HG03520 (cell line): ENCODE measurements around the gene BCAP31.
"Not testable (repeated sequence)": the region's sequence is repeated elsewhere in the genome, so short reads cannot be mapped to it uniquely, and the experiment has no call there.

Experiments used
- ATAC-seq: cut with Tn5 transposase; IDR thresholded peaks from one replicate; pipeline ENCODE4 v1.9.1; 2021; ENCODE audit warnings: mild to moderate bottlenecking, moderate library complexity; ENCODE audit not compliant: unreplicated experiment

BCAP31 gene

DNA sequence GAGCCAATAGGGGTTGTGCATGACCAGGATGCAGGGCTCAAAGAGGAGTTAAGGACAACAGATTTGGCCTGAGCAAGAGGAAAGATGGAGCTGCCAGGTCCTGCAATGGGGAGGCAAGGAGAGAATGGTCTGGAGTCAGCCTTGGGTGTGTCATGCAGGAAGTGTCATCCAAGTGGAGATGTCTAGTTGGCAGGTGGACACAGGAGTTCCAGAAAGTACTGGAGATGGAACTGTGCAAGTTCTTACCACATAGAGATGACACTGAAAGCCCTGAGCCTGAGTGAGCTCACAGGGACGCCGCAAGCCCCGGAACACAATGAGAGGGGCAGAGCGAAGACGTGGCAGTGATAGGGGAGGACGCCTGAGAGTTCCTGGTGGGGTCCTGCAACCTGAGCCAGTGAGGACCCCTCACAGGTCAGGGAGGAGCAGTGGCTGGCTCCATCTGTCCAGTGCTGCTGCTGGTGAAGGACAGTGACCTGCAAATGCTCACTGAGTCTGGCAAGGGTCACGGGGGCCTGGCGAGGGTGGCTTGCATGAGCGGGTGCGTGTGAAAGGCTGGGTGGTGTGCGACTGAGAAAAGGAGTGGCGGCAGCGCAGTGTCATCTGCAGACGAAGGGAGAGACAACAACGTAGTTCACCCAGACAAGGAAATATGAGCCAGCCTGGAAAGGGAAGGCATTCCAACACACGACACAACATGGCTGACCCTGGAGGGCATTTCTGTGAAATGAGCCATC, 27.0 kb downstream of the BCAP31 start:
- ATAC-seq = not testable (repeated sequence)

DNA sequence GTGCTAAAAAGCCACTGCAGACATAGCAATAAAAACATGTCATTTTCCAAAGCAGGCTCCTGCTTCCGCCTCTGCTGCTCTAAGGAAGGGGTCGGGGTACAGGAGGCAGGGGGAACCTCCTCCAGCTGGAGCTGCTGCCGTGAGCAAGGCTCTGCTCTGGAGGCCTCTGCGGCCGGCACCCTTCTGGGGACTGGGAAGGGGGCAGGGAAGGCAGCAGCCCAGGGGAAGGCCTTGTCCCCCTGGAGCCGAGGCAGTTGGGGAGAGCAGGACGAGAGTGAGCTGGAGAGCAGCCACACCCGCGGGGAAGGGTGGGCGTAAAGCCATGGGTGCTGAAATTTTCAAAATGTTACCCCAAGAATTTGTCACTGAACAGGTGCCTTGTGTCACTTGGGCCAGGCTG, 27.6 kb downstream of the BCAP31 start:
- not testable (repeated sequence) for ATAC-seq

DNA sequence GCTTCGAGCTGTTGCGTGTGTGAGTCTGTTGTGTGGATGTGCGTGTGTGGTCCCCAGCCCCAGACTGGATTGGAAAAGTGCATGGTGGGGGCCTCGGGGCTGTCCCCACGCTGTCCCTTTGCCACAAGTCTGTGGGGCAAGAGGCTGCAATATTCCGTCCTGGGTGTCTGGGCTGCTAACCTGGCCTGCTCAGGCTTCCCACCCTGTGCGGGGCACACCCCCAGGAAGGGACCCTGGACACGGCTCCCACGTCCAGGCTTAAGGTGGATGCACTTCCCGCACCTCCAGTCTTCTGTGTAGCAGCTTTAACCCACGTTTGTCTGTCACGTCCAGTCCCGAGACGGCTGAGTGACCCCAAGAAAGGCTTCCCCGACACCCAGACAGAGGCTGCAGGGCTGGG, 28.1 kb downstream of the BCAP31 start:
- ATAC-seq = no peak

DNA sequence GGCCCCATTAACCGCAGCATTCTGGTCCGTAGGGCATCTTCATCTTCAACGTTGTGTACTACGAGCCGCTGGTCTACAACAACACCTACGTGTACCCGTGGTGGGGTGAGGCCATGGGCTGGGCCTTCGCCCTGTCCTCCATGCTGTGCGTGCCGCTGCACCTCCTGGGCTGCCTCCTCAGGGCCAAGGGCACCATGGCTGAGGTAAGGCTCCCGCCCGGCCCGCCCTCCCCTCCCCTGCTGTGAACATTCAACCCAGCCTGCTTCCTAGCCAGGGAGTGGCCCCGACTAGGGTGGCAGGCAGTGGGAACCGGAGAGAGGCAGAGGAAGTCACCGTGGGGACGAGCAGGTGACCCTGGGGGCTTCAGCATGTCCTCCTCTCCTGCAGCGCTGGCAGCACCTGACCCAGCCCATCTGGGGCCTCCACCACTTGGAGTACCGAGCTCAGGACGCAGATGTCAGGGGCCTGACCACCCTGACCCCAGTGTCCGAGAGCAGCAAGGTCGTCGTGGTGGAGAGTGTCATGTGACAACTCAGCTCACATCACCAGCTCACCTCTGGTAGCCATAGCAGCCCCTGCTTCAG, 29.4 kb downstream of the BCAP31 start:
- no peak for ATAC-seq

DNA sequence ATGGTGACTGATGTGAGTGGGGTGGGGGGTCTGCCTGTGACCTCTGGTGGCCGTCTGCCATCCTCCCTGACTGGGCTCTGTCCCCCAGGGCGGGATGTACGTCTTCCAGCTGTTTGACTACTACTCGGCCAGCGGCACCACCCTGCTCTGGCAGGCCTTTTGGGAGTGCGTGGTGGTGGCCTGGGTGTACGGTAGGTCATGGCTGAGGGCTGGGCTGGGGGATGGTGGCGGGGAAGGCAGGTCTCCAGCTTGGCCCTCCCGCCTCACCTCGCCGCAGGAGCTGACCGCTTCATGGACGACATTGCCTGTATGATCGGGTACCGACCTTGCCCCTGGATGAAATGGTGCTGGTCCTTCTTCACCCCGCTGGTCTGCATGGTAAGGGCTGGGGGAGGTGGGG, 29.9 kb downstream of the BCAP31 start:
- ATAC-seq = not testable (repeated sequence)

DNA sequence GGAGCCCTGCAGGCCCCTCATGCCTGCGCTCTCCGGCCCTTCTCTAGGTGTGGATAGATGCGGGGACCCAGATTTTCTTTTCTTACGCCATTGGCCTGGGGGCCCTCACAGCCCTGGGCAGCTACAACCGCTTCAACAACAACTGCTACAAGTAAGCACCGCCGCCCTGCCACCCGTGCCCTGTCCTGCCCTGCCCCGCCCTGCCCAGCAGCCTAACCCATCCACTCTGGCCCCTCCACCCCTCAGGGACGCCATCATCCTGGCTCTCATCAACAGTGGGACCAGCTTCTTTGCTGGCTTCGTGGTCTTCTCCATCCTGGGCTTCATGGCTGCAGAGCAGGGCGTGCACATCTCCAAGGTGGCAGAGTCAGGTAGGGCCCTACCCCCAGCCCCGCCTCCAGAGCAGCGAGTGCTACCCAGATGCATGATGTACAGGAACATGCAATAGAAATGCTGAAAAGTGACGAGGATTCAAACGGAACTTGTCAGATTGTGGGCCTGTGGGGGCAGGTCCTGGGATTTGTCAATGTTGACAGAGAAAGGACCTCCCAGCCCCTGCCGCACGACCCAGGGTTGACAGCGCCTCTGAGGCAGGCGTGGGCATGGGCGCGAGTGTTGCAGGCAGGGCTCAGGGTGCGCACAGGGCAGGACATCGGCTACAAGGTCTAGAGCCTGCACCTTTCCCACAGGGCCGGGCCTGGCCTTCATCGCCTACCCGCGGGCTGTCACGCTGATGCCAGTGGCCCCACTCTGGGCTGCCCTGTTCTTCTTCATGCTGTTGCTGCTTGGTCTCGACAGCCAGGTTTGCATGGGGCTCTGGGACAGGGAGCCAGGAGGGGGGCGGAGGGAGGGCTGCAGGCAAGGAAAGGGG, 30.7 kb downstream of the BCAP31 start:
- ATAC-seq = no peak

DNA sequence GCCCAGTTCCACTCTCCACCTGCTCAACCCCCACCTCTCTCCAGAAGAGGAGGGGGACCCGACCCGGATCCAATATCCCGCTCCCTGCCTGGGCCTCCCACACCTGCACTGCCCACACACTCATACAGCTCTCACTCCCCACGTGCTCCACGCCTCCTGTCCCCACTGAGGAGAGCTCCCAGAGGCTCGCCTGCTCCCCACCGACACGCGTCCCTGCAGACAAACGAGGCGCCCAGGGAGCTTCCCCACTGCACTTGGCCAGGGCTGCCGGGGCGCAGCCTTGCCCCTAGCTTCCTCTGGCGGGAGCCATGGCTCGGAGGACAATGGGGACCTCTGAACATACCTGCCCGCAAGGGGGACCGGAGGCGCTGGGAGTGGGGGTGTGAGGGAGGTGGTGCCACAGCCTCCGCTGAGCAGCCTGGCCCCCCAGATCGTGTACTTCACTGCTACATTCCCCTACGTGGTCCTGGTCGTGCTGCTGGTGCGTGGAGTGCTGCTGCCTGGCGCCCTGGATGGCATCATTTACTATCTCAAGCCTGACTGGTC, 31.5 kb downstream of the BCAP31 start:
- ATAC-seq = no peak

DNA sequence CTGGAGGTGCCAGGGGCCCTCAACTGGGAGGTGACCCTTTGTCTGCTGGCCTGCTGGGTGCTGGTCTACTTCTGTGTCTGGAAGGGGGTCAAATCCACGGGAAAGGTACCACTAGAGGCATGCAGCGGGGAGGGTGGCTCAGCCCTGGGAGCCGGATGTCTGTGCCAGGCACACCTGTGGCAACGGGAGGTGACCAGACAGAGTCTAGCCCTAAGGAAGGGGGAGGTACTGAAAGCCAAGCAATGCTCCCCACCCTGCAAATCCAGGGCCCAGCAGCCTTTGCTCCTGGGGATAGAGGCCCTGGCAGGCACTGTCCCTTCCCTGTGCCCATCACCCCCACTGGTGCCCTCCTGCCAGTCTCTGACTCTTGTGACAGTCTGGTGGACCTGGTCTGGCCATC, 32.2 kb downstream of the BCAP31 start:
- ATAC-seq = no peak

DNA sequence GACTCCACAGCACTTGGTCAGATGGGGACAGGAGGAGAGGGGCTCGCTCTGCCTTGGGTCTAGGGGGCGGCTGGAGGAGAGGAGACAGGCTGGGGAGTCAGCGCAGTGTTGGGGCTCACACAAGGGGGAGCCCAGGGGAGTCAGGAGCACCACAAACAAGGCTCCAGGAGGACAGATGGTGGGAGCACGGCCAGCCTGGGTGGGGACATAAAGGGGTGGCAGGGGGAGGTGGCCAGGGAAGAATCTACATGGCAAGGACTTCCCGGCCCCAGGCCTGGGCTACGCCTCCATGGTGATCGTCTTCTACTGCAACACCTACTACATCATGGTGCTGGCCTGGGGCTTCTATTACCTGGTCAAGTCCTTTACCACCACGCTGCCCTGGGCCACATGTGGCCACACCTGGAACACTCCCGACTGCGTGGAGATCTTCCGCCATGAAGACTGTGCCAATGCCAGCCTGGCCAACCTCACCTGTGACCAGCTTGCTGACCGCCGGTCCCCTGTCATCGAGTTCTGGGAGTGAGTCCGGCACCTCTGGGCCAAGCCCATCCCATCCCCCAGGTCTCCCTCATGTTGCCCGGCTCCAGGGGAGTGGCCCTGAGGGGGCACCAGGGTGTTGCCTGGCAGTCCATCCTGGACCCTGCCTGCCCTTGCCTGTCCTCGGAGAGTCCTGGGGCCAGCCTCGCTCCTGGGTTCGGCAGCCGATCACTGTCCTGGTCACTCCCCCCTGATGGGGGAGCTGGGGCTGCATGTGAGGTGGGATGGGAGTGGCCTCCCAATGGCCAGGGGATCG, 33.0 kb downstream of the BCAP31 start:
- ATAC-seq = not testable (repeated sequence)

DNA sequence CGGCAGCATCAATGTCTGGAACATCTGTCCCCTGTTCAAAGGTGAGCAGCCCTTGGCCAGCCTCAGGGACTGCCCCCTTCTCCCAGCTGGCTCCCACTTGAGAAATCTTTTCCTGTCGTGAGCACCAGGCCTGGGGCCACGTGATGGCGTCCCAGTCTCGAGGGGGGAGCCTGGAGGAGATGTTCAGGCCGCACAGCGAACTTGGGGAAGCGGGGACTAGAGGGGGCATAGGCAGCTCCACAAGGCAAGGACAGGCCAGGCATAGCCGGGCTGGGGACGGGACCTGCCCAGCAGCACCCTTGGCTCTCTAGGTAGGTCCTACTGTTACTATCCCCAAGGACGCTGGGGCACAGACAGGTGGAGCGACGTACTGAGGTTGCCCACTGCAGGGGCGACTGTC, 33.7 kb downstream of the BCAP31 start:
- no peak for ATAC-seq

DNA sequence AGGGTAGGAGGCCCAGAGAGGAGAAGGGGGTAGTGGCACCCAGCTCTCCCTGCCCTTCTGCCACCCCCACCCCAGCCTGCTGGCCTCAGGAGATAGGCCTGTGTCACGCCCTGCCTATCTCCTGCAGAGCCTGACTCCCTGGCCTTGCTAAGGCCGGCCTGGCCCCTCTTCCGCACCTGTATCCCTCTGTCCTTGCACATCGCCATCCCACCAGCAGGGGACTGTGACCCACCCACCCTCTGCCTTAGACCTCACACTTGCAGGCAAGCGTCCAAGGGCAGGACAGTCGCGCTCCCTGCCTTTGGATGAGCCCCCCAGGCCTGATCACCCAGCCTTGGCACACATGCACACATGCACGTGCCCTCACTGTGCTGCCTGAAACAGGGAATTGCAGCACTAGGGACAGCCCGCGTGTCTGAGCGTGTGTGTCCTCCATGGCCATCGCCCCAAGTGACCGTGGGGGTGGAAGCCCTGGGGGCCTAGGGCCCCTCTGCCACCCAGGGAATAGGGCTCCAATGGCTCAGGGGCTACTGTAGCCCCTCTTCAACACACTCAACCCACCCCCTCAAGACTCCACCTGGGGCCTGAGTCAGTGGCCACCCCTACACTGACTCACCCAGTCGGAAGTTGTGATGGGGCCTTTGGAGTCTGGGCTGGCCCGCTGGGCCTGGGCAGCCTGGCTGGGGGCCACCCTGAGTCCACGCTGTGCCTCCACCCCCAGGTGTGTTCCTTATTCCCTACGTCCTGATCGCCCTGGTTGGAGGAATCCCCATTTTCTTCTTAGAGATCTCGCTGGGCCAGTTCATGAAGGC, 34.3 kb downstream of the BCAP31 start:
- no peak for ATAC-seq

DNA sequence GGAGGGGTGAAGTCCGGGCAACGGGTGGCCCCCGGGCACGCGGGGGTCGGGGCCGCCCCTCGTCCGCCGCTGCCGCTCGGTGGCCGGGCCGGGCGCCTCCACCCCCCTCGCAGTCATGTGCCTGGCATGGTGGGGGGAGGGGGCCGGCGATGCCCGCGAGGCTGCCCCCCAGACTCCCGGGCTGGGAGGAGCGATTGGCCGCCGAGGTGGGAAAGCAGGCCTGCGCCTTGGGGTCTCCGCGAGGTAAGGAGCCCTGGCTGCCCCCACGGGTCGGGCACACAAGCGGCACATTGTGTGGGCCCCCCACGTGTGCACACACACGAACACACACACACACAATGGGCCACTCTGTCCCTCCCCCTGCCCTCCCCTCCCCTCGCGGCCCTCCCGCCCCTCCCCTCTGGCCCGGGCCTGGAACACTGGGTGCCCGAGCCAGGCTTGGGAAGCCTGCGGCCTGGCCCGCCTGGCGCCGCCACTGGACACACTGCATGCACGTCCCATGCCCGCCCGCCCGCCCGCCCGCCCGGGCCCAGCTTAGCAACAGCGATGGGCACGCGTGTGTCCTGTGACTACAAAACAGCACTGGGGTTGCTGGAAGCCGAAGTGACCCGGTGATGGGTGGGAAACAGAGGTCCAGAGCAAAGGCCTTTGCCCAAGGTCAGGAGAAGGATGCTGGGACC, 35.1 kb downstream of the BCAP31 start:
- ATAC-seq = no peak

DNA sequence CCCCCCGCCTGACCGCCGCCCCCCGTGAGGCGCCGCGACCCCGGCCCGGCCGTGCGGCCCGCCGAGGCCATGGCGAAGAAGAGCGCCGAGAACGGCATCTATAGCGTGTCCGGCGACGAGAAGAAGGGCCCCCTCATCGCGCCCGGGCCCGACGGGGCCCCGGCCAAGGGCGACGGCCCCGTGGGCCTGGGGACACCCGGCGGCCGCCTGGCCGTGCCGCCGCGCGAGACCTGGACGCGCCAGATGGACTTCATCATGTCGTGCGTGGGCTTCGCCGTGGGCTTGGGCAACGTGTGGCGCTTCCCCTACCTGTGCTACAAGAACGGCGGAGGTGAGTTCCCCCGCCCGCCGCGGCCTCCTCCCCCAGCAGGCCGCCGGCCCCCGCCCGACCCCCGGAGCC, 35.7 kb downstream of the BCAP31 start:
- ATAC-seq = no peak

DNA sequence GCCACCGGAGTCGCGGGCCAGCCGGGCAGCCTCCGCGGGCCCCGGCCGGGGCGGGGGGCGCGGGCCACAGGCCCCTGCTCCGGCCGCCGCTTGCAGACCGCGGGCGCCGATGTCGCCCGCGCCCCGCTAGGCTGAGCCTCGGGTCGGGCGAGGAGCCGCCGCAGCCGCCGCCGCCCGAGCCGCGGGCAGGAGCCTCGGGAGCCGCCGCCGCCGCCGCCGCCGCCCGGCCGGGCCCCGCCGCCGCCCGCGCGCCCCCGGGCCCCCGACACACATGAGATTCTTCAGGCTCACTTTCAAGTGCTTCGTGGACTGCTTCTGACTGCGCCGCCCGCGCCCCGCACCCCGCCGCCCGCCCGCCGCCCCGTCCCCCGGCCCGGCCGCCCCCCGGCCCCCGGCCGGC, 36.1 kb downstream of the BCAP31 start:
- ATAC-seq = no peak

DNA sequence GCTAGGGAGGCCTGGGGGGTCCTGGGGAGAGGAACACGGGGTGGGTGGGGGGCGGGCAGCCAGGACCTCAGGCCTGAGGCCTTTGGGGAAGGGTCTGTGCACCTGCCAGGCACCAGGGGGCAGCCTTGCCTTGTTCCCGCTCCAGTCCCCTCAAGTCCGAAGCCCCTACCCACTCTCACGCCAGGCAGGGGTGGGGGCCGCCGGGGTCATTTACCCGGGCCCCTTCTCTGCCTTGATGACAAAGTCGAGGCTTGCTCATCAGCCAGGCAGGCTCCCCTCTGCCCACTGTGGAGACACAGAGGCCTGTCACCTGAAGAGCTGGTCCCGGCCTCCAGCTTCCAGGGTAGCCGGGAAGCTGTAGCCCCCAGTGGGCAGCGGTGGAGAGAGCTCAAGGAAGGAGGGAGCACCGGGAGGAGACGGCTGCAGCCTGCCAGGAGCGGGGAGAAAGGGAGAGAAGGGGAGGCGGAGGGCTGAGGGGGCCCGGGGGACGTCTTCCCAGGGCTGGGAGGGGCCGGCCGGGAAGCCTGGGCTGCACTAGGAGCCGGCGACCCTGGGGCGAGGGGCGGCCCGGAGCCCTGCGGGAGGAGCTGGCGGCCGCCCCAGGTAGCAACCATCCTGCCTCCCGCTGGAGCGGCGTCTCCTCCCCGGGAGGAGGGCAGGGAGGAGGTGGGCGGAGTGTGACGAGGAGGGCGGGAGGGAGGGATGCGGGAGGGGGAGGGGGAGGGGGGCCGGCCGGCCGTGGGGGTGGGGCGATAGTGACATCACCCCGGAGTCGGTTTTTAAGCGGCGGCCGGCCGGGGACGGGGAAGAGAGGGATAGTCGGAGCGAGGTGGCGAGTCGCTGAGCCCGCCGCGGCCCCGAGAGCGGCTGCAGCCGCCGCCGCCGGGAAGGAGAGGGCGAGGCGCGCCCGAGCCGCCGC, 36.8 kb downstream of the BCAP31 start, which contains the start of gene SLC6A8:
Gene SLC6A8, plus strand, starts transcription at position 806 of the 919 bp plus-strand sequence. CDS start 649 bp downstream, outside the sequence.
- no peak for ATAC-seq

DNA sequence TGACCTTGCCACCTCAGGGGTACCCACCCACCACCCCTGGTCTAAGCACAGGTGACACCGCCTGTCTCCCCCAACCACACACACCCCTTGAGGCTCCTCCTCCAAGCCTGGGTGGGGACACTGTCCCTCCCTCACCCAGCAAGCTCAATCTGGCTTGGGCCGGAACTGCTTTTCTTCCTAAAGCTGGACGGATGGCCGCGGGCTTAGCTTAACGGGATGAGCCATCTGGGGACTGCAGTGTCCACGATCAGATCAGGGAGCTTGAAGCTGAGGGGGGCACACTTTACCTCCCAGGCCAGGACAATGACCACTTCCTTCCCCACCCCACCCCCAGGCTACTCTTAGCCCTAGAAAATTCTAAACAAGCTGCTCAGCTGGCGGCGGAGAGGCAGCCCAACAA, 37.5 kb downstream of the BCAP31 start:
- ATAC-seq = no peak

DNA sequence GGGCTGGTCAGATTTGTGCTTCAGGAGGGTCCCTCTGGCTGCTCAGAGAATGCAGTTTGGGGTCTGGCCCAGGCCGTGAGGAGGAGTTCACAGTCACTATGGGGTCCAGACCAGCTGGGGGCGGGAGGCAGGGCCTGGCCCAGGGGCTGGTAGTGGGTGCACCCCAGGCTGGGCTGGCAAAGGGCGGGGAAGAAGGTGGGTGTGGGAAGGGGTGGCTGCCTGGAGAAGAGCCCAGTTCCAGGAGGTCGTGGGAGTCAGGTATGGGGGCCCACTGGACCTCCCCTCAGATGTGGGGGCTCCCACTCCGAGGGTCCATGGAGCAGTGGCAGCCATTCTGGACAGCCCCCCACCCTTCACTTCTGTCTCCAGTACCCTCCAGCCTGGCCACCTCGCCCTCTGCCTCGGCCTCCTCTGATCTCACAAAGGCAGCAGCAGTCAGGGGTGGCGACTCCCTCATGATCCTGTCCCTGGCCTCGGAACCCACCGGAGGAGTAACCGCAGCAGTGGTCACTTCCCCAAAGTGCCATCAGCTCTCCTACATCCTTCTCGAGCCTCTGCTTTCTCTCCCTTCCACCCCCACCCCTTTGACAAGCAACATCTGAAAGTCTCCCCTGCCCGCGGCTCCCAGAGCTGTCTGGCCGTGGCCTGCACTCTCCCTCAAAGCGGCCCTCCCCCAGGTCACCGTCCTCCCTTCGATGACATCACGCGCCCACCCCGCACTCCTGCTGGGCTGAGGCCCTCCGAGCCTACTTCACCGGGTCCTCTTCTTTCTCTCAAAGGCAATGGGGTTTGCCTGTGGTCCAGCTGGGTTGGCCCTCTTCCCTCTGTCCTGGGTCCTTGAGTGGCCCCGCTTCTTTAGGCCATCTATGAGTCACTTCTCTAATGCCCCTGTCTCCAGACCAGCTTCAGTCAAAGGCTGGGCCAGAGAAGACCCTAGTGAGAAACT, 38.2 kb downstream of the BCAP31 start:
- no peak for ATAC-seq
